Activated CD4-positive, alpha-beta T cell treated with anti-CD3 and anti-CD28 coated beads, Interleukin-2, amount 50 U/mL, for 16 hours (primary cell): Measurements from ENCODE around the gene ABI3BP.

Experiments used
- DNase-seq: peaks from one replicate; pipeline ENCODE4 v3.0.0-alpha.2; 2020

Gene ABI3BP

GRCh38 chr3:100882571-100882984 lies 110.6 kb downstream of the ABI3BP start:
- DNase-seq: no peak

GRCh38 chr3:100880845-100881244 lies 112.4 kb downstream of the ABI3BP start:
- DNase-seq: no peak

- no peak for DNase-seq
These were observed 113.1 kb downstream of the ABI3BP start for GRCh38 chr3:100880072-100880471.

- DNase-seq: no peak
These were observed 113.9 kb downstream of the ABI3BP start for GRCh38 chr3:100879195-100879810.

- DNase-seq: no peak
These were observed 115.9 kb downstream of the ABI3BP start for GRCh38 chr3:100877286-100877685.

- DNase-seq: no peak
These were observed 118.0 kb downstream of the ABI3BP start for GRCh38 chr3:100875239-100875638.

GRCh38 chr3:100873611-100874010 lies 119.6 kb downstream of the ABI3BP start:
- DNase-seq: no peak

GRCh38 chr3:100871306-100871705 lies 121.9 kb downstream of the ABI3BP start:
- no peak for DNase-seq

GRCh38 chr3:100869787-100870186 lies 123.4 kb downstream of the ABI3BP start:
- DNase-seq: no peak

GRCh38 chr3:100868894-100869293 lies 124.3 kb downstream of the ABI3BP start:
- no peak for DNase-seq

- no peak for DNase-seq
These were observed 125.1 kb downstream of the ABI3BP start for GRCh38 chr3:100868096-100868495.

GRCh38 chr3:100865442-100865841 lies 127.8 kb downstream of the ABI3BP start:
- DNase-seq: no peak

GRCh38 chr3:100864471-100865250 lies 128.6 kb downstream of the ABI3BP start:
- DNase-seq: no peak

- DNase-seq: no peak
These were observed 135.4 kb downstream of the ABI3BP start for GRCh38 chr3:100857863-100858262.

GRCh38 chr3:100856821-100857220 lies 136.4 kb downstream of the ABI3BP start:
- DNase-seq: no peak

GRCh38 chr3:100852840-100853239 lies 140.4 kb downstream of the ABI3BP start:
- DNase-seq: no peak

- DNase-seq: no peak
These were observed 142.5 kb downstream of the ABI3BP start for GRCh38 chr3:100850701-100851100.

- DNase-seq: no peak
These were observed 143.1 kb downstream of the ABI3BP start for GRCh38 chr3:100850156-100850555.

GRCh38 chr3:100844063-100844936 lies 148.9 kb downstream of the ABI3BP start:
- no peak for DNase-seq

GRCh38 chr3:100838157-100838556 lies 155.1 kb downstream of the ABI3BP start:
- DNase-seq: no peak

- DNase-seq: no peak
These were observed 156.6 kb downstream of the ABI3BP start for GRCh38 chr3:100836661-100837060.

GRCh38 chr3:100834332-100834731 lies 158.9 kb downstream of the ABI3BP start:
- DNase-seq: no peak

- no peak for DNase-seq
These were observed 159.7 kb downstream of the ABI3BP start for GRCh38 chr3:100833483-100833882.

- DNase-seq: no peak
These were observed 161.6 kb downstream of the ABI3BP start for GRCh38 chr3:100831629-100832028.
